Measurements from ENCODE around the gene HTR7. TPM values are rescaled to one million over a fixed set of nuclear protein-coding genes. Genes with fewer than 3 reads are reported as not detected.

HTR7 gene
- total RNA-seq, 1 experiment from 2014 or later, result not detected

- no TSS peak for BruUV-seq (replicated peaks)
- CTCF ChIA-PET, result no interaction called here
Measured at GRCh38 chr10:90818736-90819135, 39.1 kb downstream of the HTR7 start.

GRCh38 chr10:90817128-90817889 is 40.5 kb downstream of the HTR7 start:
- TF ChIP-seq EZH2 (IDR thresholded peaks at IDR 0.05; ENCODE audit: borderline replicate concordance, low read depth, low read length, poor library complexity, severe bottlenecking), result no peak
- no peak for TF ChIP-seq CTCF (conservative IDR thresholded peaks at IDR 0.05; ENCODE audit: low read depth, low read length)
- Histone ChIP-seq H3K36me3 (ENCODE audit: insufficient read depth, low read length, poor library complexity, severe bottlenecking) (no peaks in the 10 kb centered on the region), H3K4me1 (ENCODE audit: insufficient read depth, low read length, poor library complexity, severe bottlenecking) (no peaks in the 10 kb centered on the region), H3K27me3 (replicated peaks; ENCODE audit: insufficient read depth, low read depth, low read length, poor library complexity) (peaks cover 40% of the 10 kb centered on the region), H3K4me3 (ENCODE audit: low read depth, low read length, poor library complexity, severe bottlenecking) (no peak overlapping the region), H3K9me3 (ENCODE audit: low read depth, low read length, poor library complexity, severe bottlenecking) (no peaks in the 10 kb centered on the region), H3K27ac (ENCODE audit: low read depth, low read length, poor library complexity, severe bottlenecking) (no peak overlapping the region)
- ChIA-PET POLR2A (ENCODE audit: low non-redundant PET) (no interaction called here), CTCF (no interaction called here)
- intact Hi-C loops (cut with micrococcal nuclease; ENCODE audit: unreplicated experiment), result no loop called here
- no peak for DNase-seq (ENCODE audit: low spot score)
- BruUV-seq (replicated peaks), result no TSS peak

More at GRCh38 chr10:90818736-90819135, 39.1 kb downstream of the HTR7 start:
- intact Hi-C loops (cut with micrococcal nuclease; ENCODE audit: unreplicated experiment), result no loop called here
- Histone ChIP-seq H3K4me3 (ENCODE audit: low read depth, low read length, poor library complexity, severe bottlenecking) (no peak overlapping the region), H3K27ac (ENCODE audit: low read depth, low read length, poor library complexity, severe bottlenecking) (no peak overlapping the region), H3K27me3 (replicated peaks; ENCODE audit: insufficient read depth, low read depth, low read length, poor library complexity) (peaks cover 40% of the 10 kb centered on the region), H3K36me3 (ENCODE audit: insufficient read depth, low read length, poor library complexity, severe bottlenecking) (no peaks in the 10 kb centered on the region), H3K4me1 (ENCODE audit: insufficient read depth, low read length, poor library complexity, severe bottlenecking) (no peaks in the 10 kb centered on the region), H3K9me3 (ENCODE audit: low read depth, low read length, poor library complexity, severe bottlenecking) (no peaks in the 10 kb centered on the region)
- POLR2A ChIA-PET (ENCODE audit: low non-redundant PET), result no interaction called here
- no peak for TF ChIP-seq CTCF (conservative IDR thresholded peaks at IDR 0.05; ENCODE audit: low read depth, low read length)
- TF ChIP-seq EZH2 (IDR thresholded peaks at IDR 0.05; ENCODE audit: borderline replicate concordance, low read depth, low read length, poor library complexity, severe bottlenecking), result no peak
- no peak for DNase-seq (ENCODE audit: low spot score)

- TF ChIP-seq EZH2 (IDR thresholded peaks at IDR 0.05; ENCODE audit: borderline replicate concordance, low read depth, low read length, poor library complexity, severe bottlenecking) (no peak), CTCF (conservative IDR thresholded peaks at IDR 0.05; ENCODE audit: low read depth, low read length) (no peak)
- intact Hi-C loops (cut with micrococcal nuclease; ENCODE audit: unreplicated experiment), result no loop called here
- Histone ChIP-seq H3K9me3 (ENCODE audit: low read depth, low read length, poor library complexity, severe bottlenecking) (no peaks in the 10 kb centered on the region), H3K27ac (ENCODE audit: low read depth, low read length, poor library complexity, severe bottlenecking) (no peak overlapping the region), H3K4me1 (ENCODE audit: insufficient read depth, low read length, poor library complexity, severe bottlenecking) (no peaks in the 10 kb centered on the region), H3K36me3 (ENCODE audit: insufficient read depth, low read length, poor library complexity, severe bottlenecking) (no peaks in the 10 kb centered on the region), H3K4me3 (ENCODE audit: low read depth, low read length, poor library complexity, severe bottlenecking) (no peak overlapping the region), H3K27me3 (replicated peaks; ENCODE audit: insufficient read depth, low read depth, low read length, poor library complexity) (peaks cover 40% of the 10 kb centered on the region)
- ChIA-PET POLR2A (ENCODE audit: low non-redundant PET) (no interaction called here), CTCF (no interaction called here)
- no peak for DNase-seq (ENCODE audit: low spot score)
- no TSS peak for BruUV-seq (replicated peaks)
Measured at GRCh38 chr10:90816466-90816865, 41.4 kb downstream of the HTR7 start.

Measured in A673 (cell line).